Osteocyte (in vitro differentiated cells): ENCODE results near the gene NOX4. TPM values are rescaled to one million over a fixed set of nuclear protein-coding genes. Genes with fewer than 3 reads are reported as not detected.

Source experiments
- total RNA-seq: library from RNA; stranded (reverse); gene quantifications from 2 replicates; pipeline ENCODE4 v1.2.1, GENCODE V29; 2021

Gene NOX4
- total RNA-seq, 1 donor from 2014 or later, result 19.6 TPM

Other genes starting within 250 kb of the NOX4 start
- not detected in 2 replicates for gene TRIM77, start 218.9 kb upstream of the NOX4 start, total RNA-seq